BE2C (cell line): Measurements from ENCODE around the gene P2RX3.
A peak's percentile ranks its signal among the peaks of the same experiment; 100 is the strongest.

Experiments
- DNase-seq: peaks from one replicate; pipeline ENCODE4 v3.0.0-alpha.2; 2020
- H3K27me3 ChIP-seq: fragments of 250-450 bp; sonication (Bioruptor Pico); 2 replicates; pipeline ENCODE4 v1.5.1; 2020; ENCODE audit warnings: mild to moderate bottlenecking
- H3K36me3 ChIP-seq: fragments of 250-450 bp; sonication (Bioruptor Pico); 2 replicates; pipeline ENCODE4 v1.5.1; 2020; ENCODE audit warnings: mild to moderate bottlenecking
- H3K4me1 ChIP-seq: fragments of 250-450 bp; sonication (Bioruptor Pico); 2 replicates; pipeline ENCODE4 v1.5.1; 2020
- H3K4me3 ChIP-seq: 2 replicates; pipeline ENCODE4 v1.5.1; 2011; ENCODE audit warnings: low read depth, low read length
- H3K9me3 ChIP-seq: fragments of 250-450 bp; sonication (Bioruptor Pico); 2 replicates; pipeline ENCODE4 v1.5.1; 2020
- CTCF ChIP-seq: IDR thresholded peaks from 2 replicates; pipeline ENCODE4 v1.5.1; 2012; ENCODE audit warnings: mild to moderate bottlenecking, low read depth, low read length

The P2RX3 gene

DNA sequence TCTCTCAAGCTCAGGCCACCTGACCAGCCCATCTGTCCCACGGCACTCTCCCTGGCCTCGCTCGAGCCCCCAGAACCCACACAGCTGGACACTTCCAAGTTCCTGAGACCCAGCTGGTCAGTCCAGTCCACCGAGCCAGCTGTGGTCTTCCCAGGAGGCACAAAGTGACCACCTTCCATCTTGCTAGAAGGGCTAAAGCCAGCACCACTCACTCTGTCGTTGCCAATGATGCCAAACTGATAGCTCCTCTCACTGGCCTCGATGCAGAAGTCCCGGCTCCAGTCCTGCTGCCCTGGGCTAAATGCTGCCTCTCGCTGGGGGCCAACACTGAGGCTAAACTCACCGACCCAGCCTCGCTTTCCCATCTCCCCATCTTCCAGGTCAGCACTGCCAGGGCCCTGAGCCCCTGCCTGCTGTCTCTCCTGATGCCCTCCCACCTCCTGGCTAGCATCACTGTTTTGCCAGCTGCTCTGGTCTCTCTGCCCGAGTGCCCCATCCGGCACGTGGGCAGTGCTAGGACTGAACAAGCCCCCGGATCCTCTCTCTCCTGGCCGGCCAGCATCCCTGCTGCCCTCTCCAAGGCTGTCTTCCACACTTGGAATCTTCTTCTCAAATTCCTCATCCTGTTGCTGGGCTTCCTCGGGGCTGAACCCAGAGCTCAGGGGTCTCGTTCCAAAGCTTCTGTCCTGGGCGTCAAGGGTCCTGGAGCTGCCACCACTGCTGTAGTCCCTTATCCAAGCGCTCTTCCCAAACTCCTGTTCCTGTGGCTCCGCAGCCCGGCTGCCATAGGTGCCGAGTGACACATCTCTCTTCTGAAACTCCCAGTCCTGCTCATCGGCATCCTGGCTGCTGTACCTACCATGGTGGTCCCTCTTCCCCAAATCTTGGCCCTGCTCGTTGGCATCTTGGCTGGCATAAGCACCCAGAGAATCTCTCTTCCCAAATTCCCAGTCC, 28.8 kb upstream of the P2RX3 start:
- DNase-seq = no peak
- Histone ChIP-seq H3K4me3 (no peak overlapping the region), H3K27me3 (no peaks in the 10 kb centered on the region), H3K4me1 (no peaks in the 10 kb centered on the region), H3K36me3 (peaks cover 23% of the 10 kb centered on the region), H3K9me3 (no peaks in the 10 kb centered on the region)
- no peak for TF ChIP-seq CTCF

DNA sequence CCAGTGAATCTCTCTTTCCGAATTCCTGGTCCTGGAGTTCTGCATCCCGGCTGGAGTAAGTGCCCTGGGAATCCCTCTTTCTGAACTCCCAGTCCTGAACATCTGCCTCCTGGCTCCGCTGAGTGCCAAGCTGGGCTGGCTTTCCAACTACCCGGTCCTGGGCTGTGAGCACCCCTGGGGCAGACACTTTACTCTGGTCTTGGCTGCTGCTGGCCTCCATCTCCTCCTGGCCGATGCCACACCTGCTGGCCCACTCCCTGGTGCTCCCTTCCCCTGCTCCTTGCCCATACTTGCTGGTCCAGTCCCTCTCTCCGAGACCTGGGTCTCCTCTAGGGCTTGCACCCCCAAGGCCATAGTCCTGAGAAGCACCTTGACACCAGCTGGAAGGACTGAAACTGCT, 28.1 kb upstream of the P2RX3 start:
- Histone ChIP-seq H3K4me1 (no peaks in the 10 kb centered on the region), H3K9me3 (no peaks in the 10 kb centered on the region), H3K27me3 (no peaks in the 10 kb centered on the region), H3K4me3 (no peak overlapping the region), H3K36me3 (peaks cover 27% of the 10 kb centered on the region)
- TF ChIP-seq CTCF = no peak
- no peak for DNase-seq

DNA sequence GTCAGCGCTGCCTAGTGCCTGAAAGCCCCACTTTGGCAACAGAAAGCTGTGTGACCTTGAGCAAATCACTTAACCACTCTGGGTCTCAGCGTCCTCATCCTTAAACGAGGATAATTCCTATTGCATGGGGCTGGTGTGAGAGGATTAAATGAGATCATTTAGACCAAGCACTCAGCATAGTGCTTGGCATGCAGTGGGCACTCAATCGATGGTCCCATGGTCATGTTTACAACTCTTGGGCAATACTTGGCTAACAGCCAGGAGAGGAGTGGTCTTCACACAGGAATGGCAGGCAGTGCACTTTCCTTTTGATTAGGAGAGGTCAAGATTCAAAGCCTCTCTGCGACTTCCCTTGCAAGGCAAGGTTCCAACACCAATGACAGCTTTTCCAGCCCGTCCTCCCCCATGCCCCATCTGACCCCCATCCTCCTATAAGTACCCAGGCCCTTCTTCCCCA, 27.5 kb upstream of the P2RX3 start:
- TF ChIP-seq CTCF = no peak
- H3K27me3 ChIP-seq = no peaks in the 10 kb centered on the region
- H3K9me3 ChIP-seq = no peaks in the 10 kb centered on the region
- H3K4me1 ChIP-seq = no peaks in the 10 kb centered on the region
- peaks cover 28% of the 10 kb centered on the region for H3K36me3 ChIP-seq
- peak overlapping the region; percentile 44 for H3K4me3 ChIP-seq
- no peak for DNase-seq

DNA sequence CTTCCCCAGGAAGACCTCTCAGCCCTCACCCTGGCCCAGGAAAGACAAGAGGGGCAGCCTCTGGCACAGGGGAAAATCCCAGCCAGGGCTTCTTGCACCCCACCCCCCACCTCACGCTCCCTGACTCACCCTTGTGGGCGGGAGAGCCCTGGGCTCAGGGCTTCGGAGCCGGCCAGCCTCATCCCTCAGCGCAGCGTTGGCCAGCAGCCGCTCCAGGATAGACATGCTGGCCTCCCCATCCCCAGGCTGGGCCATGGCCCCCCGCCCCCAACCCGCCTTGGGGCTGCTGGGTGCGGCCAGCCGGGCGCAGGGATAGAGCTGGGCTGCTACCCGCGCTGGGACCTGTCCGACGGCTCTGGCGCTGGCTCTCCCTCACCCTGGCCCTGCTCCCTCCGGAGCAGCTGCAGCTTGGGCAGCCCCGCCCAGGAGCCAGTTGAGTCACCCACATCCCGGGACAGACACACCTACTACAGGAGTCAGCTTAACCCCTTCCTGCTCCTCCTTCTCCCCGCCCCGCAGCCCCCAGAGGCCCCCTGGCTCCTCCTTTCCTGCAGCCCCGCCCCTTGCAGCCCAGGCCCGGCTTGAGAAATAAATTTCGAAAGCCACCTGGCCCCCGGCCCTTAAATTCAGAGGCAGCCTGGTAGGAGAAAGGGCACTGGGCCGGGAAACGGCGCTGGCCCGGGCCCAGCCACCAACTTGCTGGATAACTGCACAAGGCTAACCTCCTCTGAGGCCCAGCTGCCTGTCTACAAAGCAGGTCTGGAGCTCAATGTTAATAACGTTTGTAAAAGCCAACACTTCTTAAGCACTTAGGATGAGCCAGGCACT, 26.8 kb upstream of the P2RX3 start:
- DNase-seq = peak; percentile 88
- H3K4me3 ChIP-seq = peak overlapping the region; percentile 44
- H3K36me3 ChIP-seq = peaks cover 29% of the 10 kb centered on the region
- H3K4me1 ChIP-seq = no peaks in the 10 kb centered on the region
- no peaks in the 10 kb centered on the region for H3K9me3 ChIP-seq
- no peak for TF ChIP-seq CTCF
- no peaks in the 10 kb centered on the region for H3K27me3 ChIP-seq

DNA sequence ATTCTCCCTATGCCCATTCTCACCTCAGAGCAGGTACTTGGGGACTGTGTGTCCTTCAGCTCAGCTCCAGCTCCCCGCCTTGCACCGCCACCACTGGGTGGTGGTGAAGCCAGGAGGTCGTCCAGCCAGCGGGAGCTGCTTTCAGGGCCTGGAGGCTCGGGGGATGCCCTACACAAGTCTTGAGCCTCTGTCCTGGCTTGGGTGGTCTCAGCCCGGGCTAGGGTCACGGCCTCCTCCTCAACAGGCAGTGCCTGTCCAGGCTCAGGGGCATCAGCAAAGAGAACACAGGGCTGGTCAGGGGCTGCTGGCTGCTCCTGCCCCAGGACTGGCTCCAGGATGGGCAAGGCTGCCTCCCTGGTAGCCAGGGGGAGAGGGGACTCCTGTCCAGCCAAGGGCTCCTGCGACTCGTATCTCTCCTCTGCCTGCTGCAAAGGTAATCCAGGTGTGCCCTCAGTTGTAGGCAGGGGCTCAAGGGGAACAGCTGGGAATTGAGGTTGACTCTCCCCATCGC, 25.6 kb upstream of the P2RX3 start:
- H3K4me1 ChIP-seq = no peaks in the 10 kb centered on the region
- peaks cover 40% of the 10 kb centered on the region for H3K36me3 ChIP-seq
- no peak for TF ChIP-seq CTCF
- no peaks in the 10 kb centered on the region for H3K27me3 ChIP-seq
- no peak overlapping the region for H3K4me3 ChIP-seq
- no peak for DNase-seq
- H3K9me3 ChIP-seq = no peaks in the 10 kb centered on the region
